HG02884 (cell line): ENCODE results near the gene MBNL2.
A peak's percentile ranks its signal among the peaks of the same experiment; 100 is the strongest.

Experiments used
- ATAC-seq: cut with Tn5 transposase; IDR thresholded peaks from one replicate; pipeline ENCODE4 v1.9.1; 2021; ENCODE audit warnings: mild to moderate bottlenecking, moderate library complexity; ENCODE audit not compliant: unreplicated experiment

The MBNL2 gene

GRCh38 chr13:97267418-97268059 is 45.4 kb downstream of the MBNL2 start:
- ATAC-seq = no peak

- no peak for ATAC-seq
These were observed 46.6 kb downstream of the MBNL2 start for GRCh38 chr13:97268772-97269171.

GRCh38 chr13:97269603-97270002 is 47.5 kb downstream of the MBNL2 start:
- ATAC-seq = no peak

GRCh38 chr13:97272526-97272925 is 50.4 kb downstream of the MBNL2 start:
- no peak for ATAC-seq

GRCh38 chr13:97273341-97273831 is 51.3 kb downstream of the MBNL2 start:
- no peak for ATAC-seq

- ATAC-seq = no peak
These were observed 52.9 kb downstream of the MBNL2 start for GRCh38 chr13:97274829-97275649.

GRCh38 chr13:97275776-97276501 is 53.8 kb downstream of the MBNL2 start:
- no peak for ATAC-seq

- peak; percentile 51 for ATAC-seq
These were observed 54.7 kb downstream of the MBNL2 start for GRCh38 chr13:97276862-97277269.

- ATAC-seq = no peak
These were observed 56.6 kb downstream of the MBNL2 start for GRCh38 chr13:97278435-97279411.

GRCh38 chr13:97279913-97280312 is 57.8 kb downstream of the MBNL2 start:
- no peak for ATAC-seq

- no peak for ATAC-seq
These were observed 58.3 kb downstream of the MBNL2 start for GRCh38 chr13:97280478-97280877.

- ATAC-seq = no peak
These were observed 58.9 kb downstream of the MBNL2 start for GRCh38 chr13:97281028-97281427.

GRCh38 chr13:97282705-97283104 is 60.6 kb downstream of the MBNL2 start:
- ATAC-seq = no peak

- no peak for ATAC-seq
These were observed 61.8 kb downstream of the MBNL2 start for GRCh38 chr13:97283888-97284287.

- ATAC-seq = no peak
These were observed 62.4 kb downstream of the MBNL2 start for GRCh38 chr13:97284558-97284957.

- no peak for ATAC-seq
These were observed 63.3 kb downstream of the MBNL2 start for GRCh38 chr13:97285221-97285955.

- no peak for ATAC-seq
These were observed 64.3 kb downstream of the MBNL2 start for GRCh38 chr13:97286317-97287046.

GRCh38 chr13:97287047-97287383 is 64.9 kb downstream of the MBNL2 start:
- no peak for ATAC-seq

GRCh38 chr13:97288486-97288900 is 66.4 kb downstream of the MBNL2 start:
- no peak for ATAC-seq
